CD14-positive monocyte (primary cell): ENCODE measurements around the gene PTX3. TPM values are rescaled to one million over a fixed set of nuclear protein-coding genes. Genes with fewer than 3 reads are reported as not detected.

Experiments
- DNase-seq, 3 donors: peaks; one replicate each; pipeline ENCODE4 v3.0.0-alpha.2; 2011 to 2022
- H2AFZ ChIP-seq: 2 replicates; pipeline ENCODE4 v1.6.0; 2012; ENCODE audit warnings: mild to moderate bottlenecking, low read depth, low read length, inconsistent platforms; ENCODE audit not compliant: insufficient read depth, poor library complexity, severe bottlenecking
- H3K27ac ChIP-seq, 2 donors: 1 replicate in 1 of 2; 2 replicates in 1 of 2; pipeline ENCODE4 v1.5.1; 2012 to 2013; ENCODE audit warnings: low read length in 2 of 2, control low read depth in 1 of 2, inconsistent platforms in 1 of 2, low read depth in 1 of 2, mild to moderate bottlenecking in 1 of 2
- H3K27me3 ChIP-seq, 2 donors: one replicate each; pipeline versions ENCODE4 v1.6.0 to v1.6.1; 2011 to 2013; ENCODE audit warnings: low read length in 2 of 2; ENCODE audit not compliant: control insufficient read depth in 2 of 2, insufficient read depth in 2 of 2
- H3K36me3 ChIP-seq, 2 donors: replicated peaks in 1 of 2; 1 replicate in 1 of 2; 2 replicates in 1 of 2; pipeline versions ENCODE4 v1.5.1 to v1.6.1; 2012 to 2013; ENCODE audit warnings: low read length in 2 of 2, control low read depth in 1 of 2, inconsistent platforms in 1 of 2, mild to moderate bottlenecking in 1 of 2; ENCODE audit not compliant: insufficient read depth in 2 of 2, control insufficient read depth in 1 of 2
- H3K4me1 ChIP-seq, 2 donors: 1 replicate in 1 of 2; 2 replicates in 1 of 2; pipeline versions ENCODE4 v1.5.1 to v1.6.1; 2012 to 2013; ENCODE audit warnings: low read length in 2 of 2, control low read depth in 1 of 2, inconsistent platforms in 1 of 2, mild to moderate bottlenecking in 1 of 2, moderate library complexity in 1 of 2; ENCODE audit not compliant: insufficient read depth in 2 of 2, control insufficient read depth in 1 of 2
- H3K4me2 ChIP-seq: replicated peaks from 2 replicates; pipeline ENCODE3; 2012; ENCODE audit warnings: low read length, moderate library complexity, mild to moderate bottlenecking; ENCODE audit not compliant: poor library complexity, severe bottlenecking; ENCODE audit errors: extremely low read depth
- H3K4me3 ChIP-seq, 3 experiments: fragments of 200-600 bp in 1 of 3; sonication (generic) in 1 of 3; replicated peaks in 1 of 3; 1 replicate in 2 of 3; 2 replicates in 1 of 3; pipeline ENCODE4 v1.5.1; 2011 to 2013; ENCODE audit warnings: low read length in 3 of 3, mild to moderate bottlenecking in 3 of 3, control low read depth in 2 of 3, low read depth in 2 of 3, inconsistent platforms in 1 of 3, moderate library complexity in 1 of 3
- H3K79me2 ChIP-seq: 2 replicates; pipeline ENCODE4 v1.6.0; 2012; ENCODE audit warnings: mild to moderate bottlenecking, control low read depth, inconsistent platforms, low read length, moderate library complexity; ENCODE audit not compliant: insufficient read depth
- H3K9ac ChIP-seq: 2 replicates; pipeline ENCODE4 v1.6.0; 2017; ENCODE audit warnings: low read length, mild to moderate bottlenecking; ENCODE audit not compliant: insufficient read depth, poor library complexity, severe bottlenecking
- H3K9me3 ChIP-seq, 2 donors: replicated peaks in 1 of 2; 1 replicate in 1 of 2; 2 replicates in 1 of 2; pipeline versions ENCODE4 v1.5.1 to v1.6.1; 2012 to 2013; ENCODE audit warnings: low read length in 2 of 2, control low read depth in 1 of 2; ENCODE audit not compliant: control insufficient read depth in 1 of 2, insufficient read depth in 1 of 2
- H4K20me1 ChIP-seq: 2 replicates; pipeline ENCODE4 v1.6.0; 2012; ENCODE audit warnings: mild to moderate bottlenecking, low read length, control low read depth, moderate library complexity; ENCODE audit not compliant: insufficient read depth
- H3K27ac Mint-ChIP-seq, 7 donors: one replicate each; pipeline ENCODE4 v1.8.0; 2020; ENCODE audit warnings: mild to moderate bottlenecking in 7 of 7, mixed read lengths in 7 of 7, moderate library complexity in 6 of 7, inconsistent platforms in 2 of 7
- H3K27me3 Mint-ChIP-seq, 3 donors: one replicate each; pipeline ENCODE4 v1.8.0; 2021 to 2022; ENCODE audit warnings: low read depth in 3 of 3, mild to moderate bottlenecking in 3 of 3, mixed read lengths in 3 of 3, moderate library complexity in 3 of 3, inconsistent platforms in 1 of 3
- H3K36me3 Mint-ChIP-seq, 2 donors: one replicate each; pipeline ENCODE4 v1.8.0; 2020; ENCODE audit warnings: mixed read lengths in 2 of 2, inconsistent platforms in 1 of 2, mild to moderate bottlenecking in 1 of 2
- H3K4me1 Mint-ChIP-seq: one replicate; pipeline ENCODE4 v1.8.0; 2020; ENCODE audit warnings: mild to moderate bottlenecking, mixed read lengths
- H3K4me3 Mint-ChIP-seq, 2 donors: one replicate each; pipeline ENCODE4 v1.8.0; 2020; ENCODE audit warnings: mild to moderate bottlenecking in 2 of 2, mixed read lengths in 2 of 2, moderate library complexity in 1 of 2
- H3K9me3 Mint-ChIP-seq, 7 donors: one replicate each; pipeline ENCODE4 v1.8.0; 2020 to 2022; ENCODE audit warnings: mixed read lengths in 7 of 7, mild to moderate bottlenecking in 6 of 7, moderate library complexity in 6 of 7, inconsistent platforms in 2 of 7
- WGBS: methylation state at CpG from one replicate; pipeline ENCODE4 v1.1.5; 2013; ENCODE audit warnings: missing lambda C conversion rate; ENCODE audit not compliant: insufficient coverage; 5-methylcytosine and 5-hydroxymethylcytosine counted together
- intact Hi-C, 2 donors: fragments of 100-400 bp; cut with micrococcal nuclease; formaldehyde crosslinking; loops; one replicate each; pipeline versions ENCODE4 v1.15.0 to v1.15.1; 2023
- polyA plus RNA-seq, 3 donors: library from polyadenylated mRNA; depleted of rRNA in 1 of 3; unstranded in 2 of 3; stranded (reverse) in 1 of 3; fragments of 300-500 nt in 2 of 3; fragments of >200 nt in 1 of 3; fragmentation: Illumina TruSeq in 2 of 3; gene quantifications; 1 replicate in 2 of 3; 2 replicates in 1 of 3; pipeline ENCODE4 v1.2.3, GENCODE V29; 2012 to 2021
- TF ChIP-seq, protein P1 (sequence below): fragments of 200-600 bp; IDR thresholded peaks from one replicate; pipeline ENCODE4 v1.8.0; 2022; ENCODE audit warnings: antibody characterized with exemption, mild to moderate bottlenecking

PTX3 gene
- polyA plus RNA-seq, 3 donors: 9.1 to 84.5 (median 10.5) TPM

DNA sequence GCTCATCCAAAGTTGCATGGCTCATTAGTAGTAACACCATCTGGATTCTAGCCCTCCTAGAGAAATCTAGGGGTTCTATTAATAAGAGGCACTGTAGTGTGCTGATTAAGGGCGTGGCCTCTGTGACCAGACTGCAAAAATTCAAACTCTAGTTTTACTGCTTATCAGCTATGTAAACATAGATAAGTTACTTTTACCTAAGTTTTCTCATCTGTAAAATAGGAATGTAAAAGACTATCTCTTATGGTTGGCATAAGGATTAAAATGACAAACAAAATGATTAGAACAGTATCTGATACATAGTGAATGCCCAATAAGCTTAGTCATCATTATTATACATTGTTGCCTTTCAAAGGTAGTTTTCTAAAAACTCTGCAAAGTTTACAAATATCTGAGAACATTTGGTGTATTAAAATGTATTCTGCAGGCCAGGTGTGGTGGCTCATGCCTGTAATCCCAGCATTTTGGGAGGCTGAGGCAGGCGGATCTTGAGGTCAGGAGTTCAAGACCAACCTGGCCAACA lies 4.5 kb downstream of the PTX3 start:
- intact Hi-C loops: no loop called here
- H3K4me2 ChIP-seq: no peak overlapping the region
- Mint-ChIP-seq H3K4me1 (peaks cover 51% of the 10 kb centered on the region), H3K4me3 (no peak overlapping the region), H3K27me3 (peaks cover 9 to 16% (median 11%) of the 10 kb centered on the region in 3 donors), H3K36me3 (peaks cover 16 to 27% of the 10 kb centered on the region in 2 donors), H3K27ac (no peak overlapping the region), H3K9me3 (no peaks in the 10 kb centered on the region)
- peaks cover 2 to 23% of the 10 kb centered on the region in 2 donors for H3K36me3 ChIP-seq
- H3K9me3 ChIP-seq: no peaks in the 10 kb centered on the region
- H3K27ac ChIP-seq: no peak overlapping the region
- peaks cover 34 to 56% of the 10 kb centered on the region in 2 donors for H3K4me1 ChIP-seq
- no peak overlapping the region for H3K4me3 ChIP-seq
- no peak for DNase-seq
- peaks cover 3 to 7% of the 10 kb centered on the region in 2 donors for H3K27me3 ChIP-seq
- no peak overlapping the region for H2AFZ ChIP-seq
- H3K79me2 ChIP-seq: peaks cover 9% of the 10 kb centered on the region
- no peaks in the 10 kb centered on the region for H4K20me1 ChIP-seq
- H3K9ac ChIP-seq: no peak overlapping the region
- TF ChIP-seq, protein P1, sequence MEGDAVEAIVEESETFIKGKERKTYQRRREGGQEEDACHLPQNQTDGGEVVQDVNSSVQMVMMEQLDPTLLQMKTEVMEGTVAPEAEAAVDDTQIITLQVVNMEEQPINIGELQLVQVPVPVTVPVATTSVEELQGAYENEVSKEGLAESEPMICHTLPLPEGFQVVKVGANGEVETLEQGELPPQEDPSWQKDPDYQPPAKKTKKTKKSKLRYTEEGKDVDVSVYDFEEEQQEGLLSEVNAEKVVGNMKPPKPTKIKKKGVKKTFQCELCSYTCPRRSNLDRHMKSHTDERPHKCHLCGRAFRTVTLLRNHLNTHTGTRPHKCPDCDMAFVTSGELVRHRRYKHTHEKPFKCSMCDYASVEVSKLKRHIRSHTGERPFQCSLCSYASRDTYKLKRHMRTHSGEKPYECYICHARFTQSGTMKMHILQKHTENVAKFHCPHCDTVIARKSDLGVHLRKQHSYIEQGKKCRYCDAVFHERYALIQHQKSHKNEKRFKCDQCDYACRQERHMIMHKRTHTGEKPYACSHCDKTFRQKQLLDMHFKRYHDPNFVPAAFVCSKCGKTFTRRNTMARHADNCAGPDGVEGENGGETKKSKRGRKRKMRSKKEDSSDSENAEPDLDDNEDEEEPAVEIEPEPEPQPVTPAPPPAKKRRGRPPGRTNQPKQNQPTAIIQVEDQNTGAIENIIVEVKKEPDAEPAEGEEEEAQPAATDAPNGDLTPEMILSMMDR: no peak
- 100% methylated on average over 1 of the region's 2 CpGs for WGBS

DNA sequence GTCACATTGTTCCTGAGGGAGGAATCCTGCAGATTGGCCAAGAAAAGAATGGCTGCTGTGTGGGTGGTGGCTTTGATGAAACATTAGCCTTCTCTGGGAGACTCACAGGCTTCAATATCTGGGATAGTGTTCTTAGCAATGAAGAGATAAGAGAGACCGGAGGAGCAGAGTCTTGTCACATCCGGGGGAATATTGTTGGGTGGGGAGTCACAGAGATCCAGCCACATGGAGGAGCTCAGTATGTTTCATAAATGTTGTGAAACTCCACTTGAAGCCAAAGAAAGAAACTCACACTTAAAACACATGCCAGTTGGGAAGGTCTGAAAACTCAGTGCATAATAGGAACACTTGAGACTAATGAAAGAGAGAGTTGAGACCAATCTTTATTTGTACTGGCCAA lies 6.1 kb downstream of the PTX3 start:
- H4K20me1 ChIP-seq: no peaks in the 10 kb centered on the region
- 90% methylated on average over 2 of the region's 2 CpGs for WGBS
- peaks cover 9% of the 10 kb centered on the region for H3K79me2 ChIP-seq
- H2AFZ ChIP-seq: no peak overlapping the region
- H3K27ac ChIP-seq: no peak overlapping the region
- peaks cover 51% of the 10 kb centered on the region for H3K4me1 Mint-ChIP-seq
- no peak for DNase-seq
- peaks cover 9 to 15% (median 11%) of the 10 kb centered on the region in 3 donors for H3K27me3 Mint-ChIP-seq
- intact Hi-C loops: no loop called here
- H3K4me2 ChIP-seq: no peak overlapping the region
- H3K27me3 ChIP-seq: peaks cover 3 to 7% of the 10 kb centered on the region in 2 donors
- H3K9me3 ChIP-seq: no peaks in the 10 kb centered on the region
- peaks cover 2 to 23% of the 10 kb centered on the region in 2 donors for H3K36me3 ChIP-seq
- H3K4me3 Mint-ChIP-seq: no peak overlapping the region
- H3K9me3 Mint-ChIP-seq: no peaks in the 10 kb centered on the region
- H3K4me1 ChIP-seq: peaks cover 41 to 57% of the 10 kb centered on the region in 2 donors
- peaks cover 16 to 27% of the 10 kb centered on the region in 2 donors for H3K36me3 Mint-ChIP-seq
- no peak overlapping the region for H3K4me3 ChIP-seq
- TF ChIP-seq, protein P1: no peak
- peak overlapping the region in 2 of 7 donors; percentile 0 to 52 for H3K27ac Mint-ChIP-seq
- no peak overlapping the region for H3K9ac ChIP-seq
